ENCODE results near the gene MSL2. TPM values are rescaled to one million over a fixed set of nuclear protein-coding genes. Genes with fewer than 3 reads are reported as not detected.
A peak's percentile ranks its signal among the peaks of the same experiment; 100 is the strongest.

MSL2 gene
- polyA plus RNA-seq, 1 of the 3 experiments (the other 2 are of a cell fraction), result 2.4 TPM

GRCh38 chr3:136141891-136142290, 54.2 kb downstream of the MSL2 start:
- no peak for TF ChIP-seq SIN3A (IDR thresholded peaks at IDR 0.05; ENCODE audit: borderline replicate concordance, low read depth, low read length)
- TF ChIP-seq FOXM1 (IDR thresholded peaks at IDR 0.05; ENCODE audit: low read depth), result no peak
- no peak for TF ChIP-seq FOXJ3 (CRISPR knock-in tag; IDR thresholded peaks at IDR 0.05)
- no peak for TF ChIP-seq TCF12 (IDR thresholded peaks at IDR 0.05)
- TF ChIP-seq MXI1 (IDR thresholded peaks at IDR 0.05; ENCODE audit: low read depth, low read length), result no peak
- TF ChIP-seq JUND (IDR thresholded peaks at IDR 0.05), result no peak
- no peak for TF ChIP-seq USF1 (IDR thresholded peaks at IDR 0.05; ENCODE audit: borderline replicate concordance, low read depth)
- no peak for TF ChIP-seq TAF1 (IDR thresholded peaks at IDR 0.05; ENCODE audit: borderline replicate concordance, low read depth, low read length)
- no peak for TF ChIP-seq POLR2AphosphoS5 (IDR thresholded peaks at IDR 0.05; ENCODE audit: low read depth, low read length)
- TF ChIP-seq GATA2 (CRISPR knock-in tag; IDR thresholded peaks at IDR 0.05), result no peak
- TF ChIP-seq FOSL2 (IDR thresholded peaks at IDR 0.05; ENCODE audit: borderline replicate concordance, low read depth), result no peak
- no peak for TF ChIP-seq RCOR1 (IDR thresholded peaks at IDR 0.05; ENCODE audit: low read length)
- no peak for TF ChIP-seq SMC3 (IDR thresholded peaks at IDR 0.05; ENCODE audit: low read depth, low read length)
- TF ChIP-seq NFIC (IDR thresholded peaks at IDR 0.05; ENCODE audit: borderline replicate concordance), result no peak
- no peak for TF ChIP-seq GABPA (IDR thresholded peaks at IDR 0.05; ENCODE audit: low read depth)
- no peak for TF ChIP-seq ZBTB33 (IDR thresholded peaks at IDR 0.05; ENCODE audit: borderline replicate concordance, low read depth)
- TF ChIP-seq, protein P1, sequence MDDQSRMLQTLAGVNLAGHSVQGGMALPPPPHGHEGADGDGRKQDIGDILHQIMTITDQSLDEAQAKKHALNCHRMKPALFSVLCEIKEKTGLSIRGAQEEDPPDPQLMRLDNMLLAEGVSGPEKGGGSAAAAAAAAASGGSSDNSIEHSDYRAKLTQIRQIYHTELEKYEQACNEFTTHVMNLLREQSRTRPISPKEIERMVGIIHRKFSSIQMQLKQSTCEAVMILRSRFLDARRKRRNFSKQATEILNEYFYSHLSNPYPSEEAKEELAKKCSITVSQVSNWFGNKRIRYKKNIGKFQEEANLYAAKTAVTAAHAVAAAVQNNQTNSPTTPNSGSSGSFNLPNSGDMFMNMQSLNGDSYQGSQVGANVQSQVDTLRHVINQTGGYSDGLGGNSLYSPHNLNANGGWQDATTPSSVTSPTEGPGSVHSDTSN (IDR thresholded peaks at IDR 0.05), result no peak
- no peak for TF ChIP-seq RXRA (IDR thresholded peaks at IDR 0.05; ENCODE audit: borderline replicate concordance, low read depth)
- TF ChIP-seq, protein P2, sequence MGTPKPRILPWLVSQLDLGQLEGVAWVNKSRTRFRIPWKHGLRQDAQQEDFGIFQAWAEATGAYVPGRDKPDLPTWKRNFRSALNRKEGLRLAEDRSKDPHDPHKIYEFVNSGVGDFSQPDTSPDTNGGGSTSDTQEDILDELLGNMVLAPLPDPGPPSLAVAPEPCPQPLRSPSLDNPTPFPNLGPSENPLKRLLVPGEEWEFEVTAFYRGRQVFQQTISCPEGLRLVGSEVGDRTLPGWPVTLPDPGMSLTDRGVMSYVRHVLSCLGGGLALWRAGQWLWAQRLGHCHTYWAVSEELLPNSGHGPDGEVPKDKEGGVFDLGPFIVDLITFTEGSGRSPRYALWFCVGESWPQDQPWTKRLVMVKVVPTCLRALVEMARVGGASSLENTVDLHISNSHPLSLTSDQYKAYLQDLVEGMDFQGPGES (IDR thresholded peaks at IDR 0.05; ENCODE audit: low read depth, low read length), result no peak
- no peak for TF ChIP-seq REST (IDR thresholded peaks at IDR 0.05; ENCODE audit: low read depth, low read length)
- Histone ChIP-seq H3K9me2 (no peaks in the 10 kb centered on the region), H3K4me1 (ENCODE audit: control insufficient read depth in 1 of 2, insufficient read depth in 2 of 2, low read depth in 1 of 2, low read length in 1 of 2) (peaks cover 0 to 29% of the 10 kb centered on the region in 2 experiments; a peak in 1 of 4 replicates), H3K79me2 (ENCODE audit: insufficient read depth) (peaks cover 55% of the 10 kb centered on the region), H3K9me3 (no peaks in the 10 kb centered on the region), H3K4me2 (peak overlapping the region; percentile 12), H3K27me3 (ENCODE audit: insufficient read depth) (no peaks in the 10 kb centered on the region), H3K36me3 (replicated peaks in 1 of 2; ENCODE audit: control insufficient read depth in 1 of 2, insufficient read depth in 2 of 2, low read length in 1 of 2) (peaks cover 18 to 23% of the 10 kb centered on the region in 2 experiments), H3K4me3 (ENCODE audit: low read depth in 2 of 2, low read length in 1 of 2) (no peak overlapping the region), H4K20me1 (ENCODE audit: insufficient read depth) (no peaks in the 10 kb centered on the region; the same call in 1 of the 2 replicates), H2AFZ (ENCODE audit: low read depth) (no peak overlapping the region), H3K9ac (peak overlapping the region; percentile 38; the same call in 1 of the 2 replicates), H3F3A (replicated peaks; ENCODE audit: insufficient read depth) (peaks cover 17% of the 10 kb centered on the region), H3K27ac (ENCODE audit: low read depth in 2 of 2, low read length in 1 of 2) (peak overlapping the region; percentile 64 to 82)
- ChIA-PET POLR2A (no interaction called here), CTCF (no interaction called here)
- 94% methylated on average over 4 of the region's 4 CpGs for WGBS (ENCODE audit: low lambda C conversion rate)
- no peak for DNase-seq
